ENCODE results near the gene DNASE1.
"Not testable (repeated sequence)": the region's sequence is repeated elsewhere in the genome, so short reads cannot be mapped to it uniquely, and the experiment has no call there.

Gene DNASE1, protein sequence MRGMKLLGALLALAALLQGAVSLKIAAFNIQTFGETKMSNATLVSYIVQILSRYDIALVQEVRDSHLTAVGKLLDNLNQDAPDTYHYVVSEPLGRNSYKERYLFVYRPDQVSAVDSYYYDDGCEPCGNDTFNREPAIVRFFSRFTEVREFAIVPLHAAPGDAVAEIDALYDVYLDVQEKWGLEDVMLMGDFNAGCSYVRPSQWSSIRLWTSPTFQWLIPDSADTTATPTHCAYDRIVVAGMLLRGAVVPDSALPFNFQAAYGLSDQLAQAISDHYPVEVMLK
- total RNA-seq, result 52.0 reads per million, percentile 69 among the genes with 10 or more reads in this experiment

DNA sequence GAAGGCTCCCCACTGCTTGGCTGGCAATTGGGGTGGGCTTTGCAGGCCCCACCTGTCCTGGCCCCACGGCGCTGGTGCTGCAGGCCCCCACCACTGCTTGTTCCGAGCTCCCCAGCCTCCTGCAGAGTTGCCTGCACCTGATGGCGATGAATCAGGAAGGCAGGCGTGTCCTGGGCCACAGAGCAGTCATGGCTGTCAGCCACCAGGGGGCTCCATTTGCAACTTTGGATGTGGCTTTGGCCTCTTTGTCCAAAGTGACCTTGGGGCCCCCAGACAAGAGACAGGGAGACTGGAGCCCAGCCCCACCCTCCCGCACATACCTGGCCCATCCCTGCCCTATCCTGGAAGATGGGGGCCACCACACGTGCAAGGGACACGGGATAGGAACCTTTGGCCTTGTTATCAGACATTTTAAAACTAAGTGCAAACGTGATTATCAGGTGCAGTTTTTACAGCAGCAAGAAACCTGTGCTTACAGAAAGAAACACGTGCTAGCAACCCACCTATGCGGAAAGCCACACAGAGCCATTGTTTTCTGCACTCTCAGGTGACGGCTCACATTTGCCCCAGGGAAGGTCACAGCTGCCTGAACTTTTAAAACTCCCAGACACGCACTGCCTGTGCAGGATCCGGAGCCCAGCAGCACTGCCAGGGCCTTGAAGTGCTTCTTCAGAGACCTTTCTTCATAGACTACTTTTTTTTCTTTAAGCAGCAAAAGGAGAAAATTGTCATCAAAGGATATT, at the start of gene DNASE1:
Gene DNASE1, plus strand, starts transcription at position 443 of the 743 bp plus-strand sequence. CDS start 683 bp downstream, outside the sequence.
- peak; percentile 38 for DNase-seq

DNA sequence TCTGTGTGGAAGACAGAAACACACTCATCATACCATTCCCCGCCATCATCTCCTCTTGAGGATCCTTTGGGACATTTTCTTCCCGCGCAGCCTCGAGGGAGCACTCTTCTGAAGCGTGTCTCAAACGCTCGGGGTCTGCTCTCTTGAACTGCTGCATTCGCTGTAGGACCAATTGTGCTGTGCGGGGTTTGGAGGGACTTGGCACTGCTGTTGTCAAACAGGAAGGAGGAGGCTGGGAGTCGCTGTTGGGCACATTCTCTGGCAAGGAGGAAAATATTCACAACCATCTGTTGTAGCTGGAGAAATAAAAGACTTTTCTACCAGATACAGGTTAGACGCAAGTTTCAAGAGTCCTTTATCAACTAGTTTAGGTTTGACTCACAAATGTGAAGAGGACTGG, 48.0 kb upstream of the DNASE1 start:
- no peak for DNase-seq

- no peak for DNase-seq
These were observed 47.3 kb upstream of the DNASE1 start for GRCh38 chr16:3607161-3607560.

GRCh38 chr16:3607634-3608033, 46.9 kb upstream of the DNASE1 start:
- DNase-seq, result no peak

- DNase-seq, result no peak
These were observed 46.4 kb upstream of the DNASE1 start for GRCh38 chr16:3608069-3608468.

GRCh38 chr16:3608976-3609375, 45.5 kb upstream of the DNASE1 start:
- DNase-seq, result not testable (repeated sequence)

DNA sequence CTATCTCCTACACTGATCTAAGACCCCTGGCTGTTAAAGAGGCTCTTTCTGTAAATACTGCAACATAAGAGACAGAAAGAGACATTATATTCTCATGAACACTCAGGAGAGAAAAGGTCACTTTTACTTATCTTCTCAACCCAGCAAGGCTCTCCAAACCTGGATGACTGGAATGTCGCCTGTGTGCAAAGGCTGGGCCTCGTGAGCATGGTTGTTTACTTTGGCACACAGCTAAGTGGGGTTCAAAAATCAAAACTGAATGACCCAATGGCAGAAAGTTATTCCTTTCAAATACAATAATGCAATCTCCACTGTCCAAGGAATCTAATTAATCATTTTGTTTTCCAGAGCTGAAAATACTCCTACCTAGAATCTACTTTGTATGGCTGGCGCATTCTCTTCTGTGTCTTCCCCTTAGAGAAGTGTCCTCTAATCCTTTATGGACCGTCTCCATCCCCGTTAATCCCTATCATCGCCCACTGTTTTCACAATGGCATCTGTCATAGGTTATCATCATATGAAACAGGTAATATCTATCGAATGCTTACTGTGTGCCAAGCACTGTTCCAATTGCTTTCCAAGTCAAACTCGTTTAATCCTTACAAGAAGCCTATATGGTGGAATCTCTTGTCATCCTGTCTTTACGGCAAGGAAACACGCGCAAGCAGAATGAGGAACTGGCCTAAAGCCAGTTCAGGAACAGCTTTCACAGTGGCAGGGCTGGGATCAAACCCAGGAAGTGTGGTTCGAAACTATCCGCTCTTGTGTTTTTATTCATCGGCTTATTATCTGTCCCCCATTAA, 44.4 kb upstream of the DNASE1 start:
- no peak for DNase-seq

GRCh38 chr16:3610698-3611145, 43.8 kb upstream of the DNASE1 start:
- DNase-seq, result no peak

DNA sequence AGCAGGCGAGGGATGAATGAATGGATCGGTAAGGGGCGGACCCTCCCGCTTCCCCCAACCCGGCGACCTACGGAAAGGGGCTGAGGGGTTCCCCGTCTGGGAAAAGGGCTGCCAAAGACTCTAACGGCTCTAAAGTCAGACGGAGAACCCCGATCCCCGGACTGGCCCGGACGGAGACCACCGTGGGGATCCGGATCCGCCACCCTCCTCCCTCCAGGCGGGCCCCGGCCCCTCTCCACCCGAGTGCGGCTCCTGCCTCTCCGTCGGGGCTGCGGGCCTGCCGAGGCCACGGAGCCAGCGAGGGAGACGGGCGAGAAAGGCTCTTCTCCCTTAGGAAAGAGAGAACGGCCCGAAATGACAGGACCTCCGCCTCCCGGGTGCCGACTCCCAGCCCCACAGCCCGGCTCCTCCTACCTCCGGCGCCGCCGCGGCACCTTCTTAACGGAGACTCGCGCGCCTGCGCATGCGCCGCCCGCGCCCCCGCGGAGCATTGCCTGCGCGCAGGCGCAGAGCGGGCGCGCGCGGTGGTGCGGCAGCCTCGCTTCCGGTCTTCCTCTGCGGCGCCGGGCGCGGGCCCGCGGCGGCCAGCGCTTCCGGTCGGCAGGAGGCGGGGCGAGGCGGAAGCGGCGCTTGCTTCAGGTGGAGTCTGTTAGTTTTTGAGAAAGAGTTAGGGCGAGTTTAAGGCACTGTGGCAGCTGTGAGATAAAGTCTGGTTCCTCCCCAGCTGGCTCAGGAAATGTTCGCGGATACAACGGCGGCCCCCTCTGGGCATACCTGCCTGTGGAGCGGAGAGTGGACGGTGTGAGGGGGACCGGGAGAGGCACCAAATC, 43.1 kb upstream of the DNASE1 start, which contains the start of gene SLX4:
Gene SLX4, minus strand, starts transcription at position 461 of the 830 bp plus-strand sequence. CDS start 2,642 bp downstream, outside the sequence.
- DNase-seq, result peak; percentile 87

GRCh38 chr16:3612510-3613466, 41.7 kb upstream of the DNASE1 start:
- DNase-seq, result no peak

DNA sequence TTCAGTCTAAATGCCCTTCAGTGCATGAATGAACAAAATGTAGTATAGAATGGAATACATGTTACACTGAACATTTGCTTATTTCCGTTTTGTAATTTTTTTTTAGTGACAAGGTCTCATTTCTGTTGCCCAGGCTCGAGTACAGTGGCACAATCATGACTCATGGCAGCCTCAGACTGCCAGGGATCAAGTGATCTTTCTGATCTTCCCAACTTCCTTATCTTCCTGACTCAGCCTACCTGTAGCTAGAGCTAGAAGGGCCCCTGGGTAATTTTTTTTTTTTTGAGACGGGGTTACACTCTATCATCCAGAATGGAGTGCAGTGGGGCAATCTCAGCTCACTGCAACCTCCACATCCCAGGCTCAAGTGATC, 35.7 kb upstream of the DNASE1 start:
- DNase-seq, result no peak

DNA sequence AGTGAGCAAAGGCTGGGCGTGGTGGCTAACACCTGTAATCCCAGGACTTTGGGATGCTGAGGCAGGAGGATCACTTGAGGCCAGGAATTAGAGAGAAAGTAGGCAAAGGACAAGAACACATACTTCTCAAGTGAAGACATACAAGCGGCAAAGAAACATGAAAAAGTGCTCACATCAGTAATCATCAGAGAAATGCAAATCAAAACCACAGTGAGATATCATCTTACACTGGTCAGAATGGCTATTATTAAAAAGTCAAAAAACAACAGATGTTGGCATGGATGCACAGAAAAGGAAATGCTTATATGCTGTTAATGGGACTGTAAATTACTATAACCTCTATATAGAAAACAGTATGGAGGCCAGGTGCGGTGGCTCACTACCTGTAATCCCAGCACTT, 30.8 kb upstream of the DNASE1 start:
- no peak for DNase-seq

DNA sequence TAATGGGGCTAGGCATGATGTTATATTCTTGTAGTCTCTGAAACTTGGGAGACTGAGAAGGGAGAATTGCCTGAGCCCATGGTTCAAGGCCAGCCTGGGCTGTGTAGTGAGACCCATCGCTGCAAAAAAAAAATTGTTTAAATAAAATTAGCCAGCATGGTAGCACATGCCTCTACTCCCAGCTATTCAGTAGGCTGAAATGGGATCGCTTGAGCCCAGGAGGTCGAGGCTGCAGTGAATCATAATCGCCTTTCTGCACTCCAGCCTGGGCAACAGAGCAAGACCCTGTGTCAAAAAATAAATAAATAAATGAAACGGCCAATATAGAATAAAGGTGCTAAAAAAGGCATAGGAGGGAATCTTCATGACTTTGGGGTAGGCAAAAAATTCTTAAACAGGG, 29.2 kb upstream of the DNASE1 start:
- no peak for DNase-seq

DNA sequence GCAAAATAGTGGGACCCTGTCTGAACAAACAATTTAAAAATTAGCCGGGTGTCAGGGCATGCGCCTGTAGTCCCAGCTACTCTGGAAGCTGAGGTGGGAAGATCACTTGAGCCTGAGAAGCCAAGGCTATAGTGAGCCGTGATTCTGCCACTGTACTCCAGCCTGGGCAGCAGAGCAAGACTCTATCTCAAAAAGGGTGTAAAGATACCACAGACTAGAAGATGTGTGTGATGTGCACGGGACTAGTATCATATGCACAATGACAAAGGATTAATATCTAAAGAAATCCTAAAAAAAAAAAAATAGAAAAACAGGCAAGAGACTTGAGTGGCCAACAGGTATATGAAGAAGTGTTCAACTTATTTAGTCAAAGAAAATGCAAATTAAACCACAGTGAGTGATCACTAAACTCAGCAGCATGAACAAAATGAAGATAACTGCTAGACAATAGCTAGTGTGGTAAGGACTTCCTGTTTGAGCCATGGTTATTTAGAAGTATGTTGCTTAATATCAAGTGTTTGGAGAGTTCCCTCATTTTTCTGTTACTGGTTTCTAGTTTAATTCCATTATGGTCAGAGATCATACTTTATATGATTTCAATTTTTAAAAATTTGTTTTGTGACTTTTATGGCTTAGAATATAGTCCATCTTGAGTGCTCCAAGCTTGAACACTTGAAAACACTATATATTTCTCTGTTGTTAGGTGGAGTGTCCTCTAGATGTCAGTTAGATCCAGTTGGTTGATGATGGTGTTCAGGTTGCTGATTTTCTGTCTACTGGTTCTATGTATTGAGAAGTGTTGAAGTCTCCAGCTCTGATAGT, 28.4 kb upstream of the DNASE1 start:
- no peak for DNase-seq

DNA sequence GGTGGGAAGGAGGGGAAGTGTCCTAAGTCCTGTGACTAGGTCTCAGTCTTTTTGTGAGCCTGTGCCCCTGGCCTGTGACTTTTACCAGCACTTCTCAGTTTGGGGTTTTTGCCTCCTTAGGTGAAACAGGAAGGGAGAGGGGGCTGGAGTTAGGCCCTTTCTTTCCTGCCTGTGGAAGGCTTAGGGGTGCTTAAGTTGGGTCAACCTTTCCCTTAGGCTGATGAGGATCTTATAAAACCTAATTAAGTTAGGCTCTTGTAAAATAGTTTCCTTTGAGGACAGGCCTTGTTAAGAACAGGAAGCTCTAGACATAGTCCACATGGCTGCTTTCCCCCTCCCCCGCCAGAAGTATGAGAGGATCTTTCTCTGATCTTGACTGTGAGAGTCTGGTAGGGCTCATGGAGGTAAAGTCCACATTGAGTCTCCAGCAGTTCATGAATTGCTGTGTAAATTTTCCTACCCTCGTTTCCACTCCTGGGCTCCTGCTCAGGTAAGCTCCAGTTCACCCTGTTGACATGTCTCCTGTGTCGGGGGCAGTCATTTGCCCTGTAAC, 17.0 kb upstream of the DNASE1 start:
- no peak for DNase-seq

GRCh38 chr16:3638916-3639644, 15.4 kb upstream of the DNASE1 start:
- no peak for DNase-seq

GRCh38 chr16:3640207-3640606, 14.3 kb upstream of the DNASE1 start:
- no peak for DNase-seq

GRCh38 chr16:3640632-3641501, 13.6 kb upstream of the DNASE1 start:
- no peak for DNase-seq

All from effector CD4-positive, alpha-beta T cell (primary cell).